ENCODE data around the gene CYP3A7. TPM values are rescaled to one million over a fixed set of nuclear protein-coding genes. Genes with fewer than 3 reads are reported as not detected.

The CYP3A7 gene
- total and polyA plus RNA-seq, 2 of the 4 experiments (the other 2 are of a cell fraction) = not detected

DNA sequence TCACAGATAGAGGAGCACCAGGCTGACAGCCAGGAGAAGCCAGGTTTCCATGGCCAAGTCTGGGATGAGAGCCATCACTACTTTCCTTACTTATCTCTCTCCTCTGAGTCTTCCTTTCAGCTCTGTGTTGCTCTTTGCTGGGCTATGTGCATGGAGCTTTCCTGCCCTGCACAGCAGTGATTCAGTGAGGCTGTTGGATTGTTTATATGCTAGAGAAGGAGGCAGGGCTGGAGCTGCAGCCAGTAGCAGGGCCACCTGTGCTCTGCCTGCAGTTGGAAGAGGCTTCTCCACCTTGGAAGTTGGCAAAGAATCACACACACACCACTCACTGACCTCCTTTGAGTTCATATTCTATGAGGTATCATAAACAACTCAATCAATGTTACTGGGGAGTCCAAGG is 49.0 kb upstream of the CYP3A7 start, which contains the start of gene CYP3A4:
CYP3A4 (minus strand) TSS at position 178 of the 400 bp plus-strand sequence; CDS start at position 75, 103 bp downstream.
- no peak within 1 kb of the TSS for H2AFZ ChIP-seq (replicated peaks; ENCODE audit: low read length, poor library complexity)
- dilution Hi-C loops (cut with HindIII; ENCODE audit: low sequenced_read_pairs, unreplicated experiment) = no loop called here
- in situ Hi-C loops (cut with MboI; ENCODE audit: low sequenced_read_pairs) = no loop called here
- no peak within 1 kb of the TSS for H2AK9ac ChIP-seq (replicated peaks; ENCODE audit: low read depth, low read length, poor library complexity)
- H2AK5ac ChIP-seq (ENCODE audit: low read depth, low read length) = no peak within 1 kb of the TSS
- H3K9ac ChIP-seq (ENCODE audit: low read depth, low read length) = no peak within 1 kb of the TSS
- H2BK120ac ChIP-seq (ENCODE audit: low read depth, low read length) = no peak within 1 kb of the TSS
- ATAC-seq (ENCODE audit: low read depth) = no peak
- H3K14ac ChIP-seq (replicated peaks; ENCODE audit: low read depth, low read length) = no peak within 1 kb of the TSS
- no peaks in the 10 kb centered on the region for H4K20me1 ChIP-seq (ENCODE audit: insufficient read depth, low read length)
- no peaks in the 10 kb centered on the region for H3K79me1 ChIP-seq (ENCODE audit: low read depth in 1 of 2, low read length in 2 of 2)
- no peak within 1 kb of the TSS; the same call in 1 of the 2 replicates for H3K56ac ChIP-seq (ENCODE audit: extremely low read depth, insufficient read depth, low read length)
- ChIA-PET POLR2A (ENCODE audit: unreplicated experiment) (no interaction called here), CTCF (no interaction called here)
- H4K8ac ChIP-seq (ENCODE audit: low read depth in 2 of 2, low read length in 2 of 2) = no peak within 1 kb of the TSS
- H3K23ac ChIP-seq (ENCODE audit: low read depth, low read length) = no peak within 1 kb of the TSS
- TF ChIP-seq RFX5 (IDR thresholded peaks at IDR 0.05; ENCODE audit: low read depth, low read length) (no peak), RAD21 (IDR thresholded peaks at IDR 0.05; ENCODE audit: low read length) (no peak), CEBPB (IDR thresholded peaks at IDR 0.05; ENCODE audit: low read depth, low read length) (no peak), NFE2L2 (IDR thresholded peaks at IDR 0.05; ENCODE audit: low read depth, low read length) (no peak), USF2 (IDR thresholded peaks at IDR 0.05; ENCODE audit: low read depth, low read length) (no peak), CHD1 (IDR thresholded peaks at IDR 0.05; ENCODE audit: low read depth, low read length) (no peak), CTCF (conservative IDR thresholded peaks at IDR 0.05; ENCODE audit: low read depth, low read length) (no peak)
- TF ChIP-seq, protein P1, sequence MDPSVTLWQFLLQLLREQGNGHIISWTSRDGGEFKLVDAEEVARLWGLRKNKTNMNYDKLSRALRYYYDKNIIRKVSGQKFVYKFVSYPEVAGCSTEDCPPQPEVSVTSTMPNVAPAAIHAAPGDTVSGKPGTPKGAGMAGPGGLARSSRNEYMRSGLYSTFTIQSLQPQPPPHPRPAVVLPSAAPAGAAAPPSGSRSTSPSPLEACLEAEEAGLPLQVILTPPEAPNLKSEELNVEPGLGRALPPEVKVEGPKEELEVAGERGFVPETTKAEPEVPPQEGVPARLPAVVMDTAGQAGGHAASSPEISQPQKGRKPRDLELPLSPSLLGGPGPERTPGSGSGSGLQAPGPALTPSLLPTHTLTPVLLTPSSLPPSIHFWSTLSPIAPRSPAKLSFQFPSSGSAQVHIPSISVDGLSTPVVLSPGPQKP (IDR thresholded peaks at IDR 0.05; ENCODE audit: borderline replicate concordance, low read depth, low read length) = no peak
- no peak within 1 kb of the TSS for H2BK20ac ChIP-seq (ENCODE audit: low read depth, low read length)
- no peaks in the 10 kb centered on the region for H3K36me3 ChIP-seq (ENCODE audit: control insufficient read depth, insufficient read depth, low read length)
- H3K9me3 ChIP-seq (ENCODE audit: control insufficient read depth, insufficient read depth, low read length) = no peaks in the 10 kb centered on the region
- no peak within 1 kb of the TSS for H3K4me2 ChIP-seq (ENCODE audit: low read depth, low read length)
- no peak within 1 kb of the TSS for H2BK15ac ChIP-seq (ENCODE audit: low read depth, low read length)
- intact Hi-C loops (cut with micrococcal nuclease) = no loop called here
- H3K4ac ChIP-seq (ENCODE audit: low read depth, low read length) = no peak within 1 kb of the TSS
- H3K4me3 ChIP-seq (ENCODE audit: insufficient read depth, low read depth, low read length) = no peak within 1 kb of the TSS
- no peak within 1 kb of the TSS for H2BK5ac ChIP-seq (ENCODE audit: low read depth, low read length, poor library complexity, severe bottlenecking)
- H3K27me3 ChIP-seq (ENCODE audit: control insufficient read depth, insufficient read depth, low read length) = peaks cover 4% of the 10 kb centered on the region
- no TSS peak for BruUV-seq (replicated peaks)
- DNase-seq = no peak
- H3K27ac ChIP-seq (ENCODE audit: insufficient read depth, low read length) = no peak within 1 kb of the TSS
- no peaks in the 10 kb centered on the region for H3K9me1 ChIP-seq (ENCODE audit: insufficient read depth, low read length)
- H4K5ac ChIP-seq (ENCODE audit: low read depth, low read length) = no peak within 1 kb of the TSS
- no peaks in the 10 kb centered on the region for H3K4me1 ChIP-seq (ENCODE audit: control insufficient read depth, insufficient read depth, low read length)
- no peak within 1 kb of the TSS for H3K18ac ChIP-seq (ENCODE audit: low read depth, low read length)
- no peak within 1 kb of the TSS for H4K91ac ChIP-seq (ENCODE audit: insufficient read depth, low read depth, low read length)

Measured in IMR-90 (cell line).